Measurements from ENCODE around the gene BBS9.
"Not testable (repeated sequence)": the region's sequence is repeated elsewhere in the genome, so short reads cannot be mapped to it uniquely, and the experiment has no call there.

Gene BBS9

GRCh38 chr7:33195264-33195663 lies 65.9 kb downstream of the BBS9 start:
- peak; percentile 59 for DNase-seq (ENCODE audit: low read depth, low spot score)

GRCh38 chr7:33196221-33196620 lies 66.9 kb downstream of the BBS9 start:
- DNase-seq (ENCODE audit: low read depth, low spot score): peak; percentile 17

GRCh38 chr7:33200282-33200681 lies 70.9 kb downstream of the BBS9 start:
- DNase-seq (ENCODE audit: low read depth, low spot score): no peak

- DNase-seq (ENCODE audit: low read depth, low spot score): no peak
These were observed 72.5 kb downstream of the BBS9 start for GRCh38 chr7:33201821-33202220.

- no peak for DNase-seq (ENCODE audit: low read depth, low spot score)
These were observed 81.6 kb downstream of the BBS9 start for GRCh38 chr7:33210958-33211357.

GRCh38 chr7:33212144-33212543 lies 82.8 kb downstream of the BBS9 start:
- no peak for DNase-seq (ENCODE audit: low read depth, low spot score)

- DNase-seq (ENCODE audit: low read depth, low spot score): no peak
These were observed 86.6 kb downstream of the BBS9 start for GRCh38 chr7:33215992-33216391.

- DNase-seq (ENCODE audit: low read depth, low spot score): no peak
These were observed 88.2 kb downstream of the BBS9 start for GRCh38 chr7:33217595-33217994.

- not testable (repeated sequence) for DNase-seq (ENCODE audit: low read depth, low spot score)
These were observed 89.6 kb downstream of the BBS9 start for GRCh38 chr7:33218841-33219535.

GRCh38 chr7:33220231-33220630 lies 90.9 kb downstream of the BBS9 start:
- DNase-seq (ENCODE audit: low read depth, low spot score): no peak

- DNase-seq (ENCODE audit: low read depth, low spot score): no peak
These were observed 92.0 kb downstream of the BBS9 start for GRCh38 chr7:33221390-33221789.

- DNase-seq (ENCODE audit: low read depth, low spot score): no peak
These were observed 103.3 kb downstream of the BBS9 start for GRCh38 chr7:33232632-33233145.

- no peak for DNase-seq (ENCODE audit: low read depth, low spot score)
These were observed 104.3 kb downstream of the BBS9 start for GRCh38 chr7:33233659-33234058.

GRCh38 chr7:33237036-33237435 lies 107.7 kb downstream of the BBS9 start:
- no peak for DNase-seq (ENCODE audit: low read depth, low spot score)

- DNase-seq (ENCODE audit: low read depth, low spot score): peak; percentile 17
These were observed 114.0 kb downstream of the BBS9 start for GRCh38 chr7:33243319-33243881.

GRCh38 chr7:33248671-33249070 lies 119.3 kb downstream of the BBS9 start:
- DNase-seq (ENCODE audit: low read depth, low spot score): no peak

- DNase-seq (ENCODE audit: low read depth, low spot score): no peak
These were observed 121.1 kb downstream of the BBS9 start for GRCh38 chr7:33250421-33250871.

- DNase-seq (ENCODE audit: low read depth, low spot score): no peak
These were observed 121.9 kb downstream of the BBS9 start for GRCh38 chr7:33251301-33251700.

- DNase-seq (ENCODE audit: low read depth, low spot score): no peak
These were observed 129.2 kb downstream of the BBS9 start for GRCh38 chr7:33258491-33258951.

GRCh38 chr7:33261585-33261984 lies 132.2 kb downstream of the BBS9 start:
- no peak for DNase-seq (ENCODE audit: low read depth, low spot score)

GRCh38 chr7:33262476-33262875 lies 133.1 kb downstream of the BBS9 start:
- no peak for DNase-seq (ENCODE audit: low read depth, low spot score)

GRCh38 chr7:33271839-33272371 lies 142.5 kb downstream of the BBS9 start:
- DNase-seq (ENCODE audit: low read depth, low spot score): not testable (repeated sequence)

GRCh38 chr7:33273356-33273755 lies 144.0 kb downstream of the BBS9 start:
- DNase-seq (ENCODE audit: low read depth, low spot score): no peak

Data from smooth muscle cell of the brain vasculature (primary cell).